Measurements from ENCODE around the gene TMEM263. TPM values are rescaled to one million over a fixed set of nuclear protein-coding genes. Genes with fewer than 3 reads are reported as not detected.
"Not testable (repeated sequence)": the region's sequence is repeated elsewhere in the genome, so short reads cannot be mapped to it uniquely, and the experiment has no call there.

Gene TMEM263
- total and polyA plus RNA-seq, 3 experiments from 2014 or later, result 22.7 to 25.3 (median 24.9) TPM

GRCh38 chr12:106914796-106915634 lies 40.7 kb upstream of the TMEM263 start:
- H3K27ac ChIP-seq (ENCODE audit: low read depth, low read length), result no peak overlapping the region
- POLR2A ChIA-PET, result no interaction called here
- Mint-ChIP-seq H3K27ac (peak overlapping the region in 6 of 8 donors; percentile 23 to 82 (median 64)), H3K4me3 (peak overlapping the region in 2 of 7 donors; percentile 19 to 28), H3K36me3 (no peaks in the 10 kb centered on the region), H3K4me1 (peaks cover 24 to 26% (median 25%) of the 10 kb centered on the region in 3 donors), H3K27me3 (peaks cover 0 to 3% of the 10 kb centered on the region in 2 donors), H3K9me3 (no peaks in the 10 kb centered on the region)
- H3K4me3 ChIP-seq (ENCODE audit: low read length), result no peak overlapping the region
- H3K9me3 ChIP-seq (ENCODE audit: low read length), result no peaks in the 10 kb centered on the region
- CTCF ChIA-PET, result interaction anchor here (0.8 kb wide), 1 partner anchor 40 kb away, joined by 3 read pairs; no protein-coding TSS in a partner anchor
- H3K27me3 ChIP-seq (ENCODE audit: insufficient read depth, low read length, poor library complexity, severe bottlenecking), result no peaks in the 10 kb centered on the region
- no peak for DNase-seq
- peaks cover 17% of the 10 kb centered on the region for H3K4me1 ChIP-seq (ENCODE audit: insufficient read depth, low read length)
- no peaks in the 10 kb centered on the region for H3K36me3 ChIP-seq (ENCODE audit: insufficient read depth, low read length)

GRCh38 chr12:106915635-106916026 lies 40.1 kb upstream of the TMEM263 start:
- Histone ChIP-seq H3K36me3 (ENCODE audit: insufficient read depth, low read length) (no peaks in the 10 kb centered on the region), H3K9me3 (ENCODE audit: low read length) (no peaks in the 10 kb centered on the region), H3K4me1 (ENCODE audit: insufficient read depth, low read length) (peaks cover 10% of the 10 kb centered on the region), H3K27ac (ENCODE audit: low read depth, low read length) (no peak overlapping the region), H3K27me3 (ENCODE audit: insufficient read depth, low read length, poor library complexity, severe bottlenecking) (no peaks in the 10 kb centered on the region), H3K4me3 (ENCODE audit: low read length) (no peak overlapping the region)
- Mint-ChIP-seq H3K27ac (peak overlapping the region in 4 of 8 donors; percentile 24 to 82 (median 34)), H3K4me1 (peaks cover 18 to 20% (median 19%) of the 10 kb centered on the region in 3 donors), H3K36me3 (no peaks in the 10 kb centered on the region), H3K4me3 (no peak overlapping the region), H3K9me3 (no peaks in the 10 kb centered on the region), H3K27me3 (peaks cover 0 to 5% of the 10 kb centered on the region in 2 donors)
- CTCF ChIA-PET, result interaction anchor here (0.8 kb wide), 1 partner anchor 40 kb away, joined by 3 read pairs; no protein-coding TSS in a partner anchor
- DNase-seq, result no peak
- POLR2A ChIA-PET, result no interaction called here

GRCh38 chr12:106917503-106917902 lies 38.2 kb upstream of the TMEM263 start:
- no peaks in the 10 kb centered on the region for H3K27me3 ChIP-seq (ENCODE audit: insufficient read depth, low read length, poor library complexity, severe bottlenecking)
- H3K36me3 ChIP-seq (ENCODE audit: insufficient read depth, low read length), result no peaks in the 10 kb centered on the region
- Mint-ChIP-seq H3K27ac (no peak overlapping the region), H3K9me3 (no peaks in the 10 kb centered on the region), H3K4me1 (peaks cover 13 to 15% (median 14%) of the 10 kb centered on the region in 3 donors), H3K36me3 (no peaks in the 10 kb centered on the region), H3K27me3 (peaks cover 0 to 7% of the 10 kb centered on the region in 2 donors), H3K4me3 (no peak overlapping the region)
- CTCF ChIA-PET, result no interaction called here
- H3K9me3 ChIP-seq (ENCODE audit: low read length), result no peaks in the 10 kb centered on the region
- no peak overlapping the region for H3K27ac ChIP-seq (ENCODE audit: low read depth, low read length)
- POLR2A ChIA-PET, result no interaction called here
- H3K4me1 ChIP-seq (ENCODE audit: insufficient read depth, low read length), result peaks cover 8% of the 10 kb centered on the region
- H3K4me3 ChIP-seq (ENCODE audit: low read length), result no peak overlapping the region
- no peak for DNase-seq

GRCh38 chr12:106918746-106919145 lies 37.0 kb upstream of the TMEM263 start:
- Mint-ChIP-seq H3K36me3 (peaks cover 0 to under 1% (median 0%) of the 10 kb centered on the region in 3 donors), H3K4me3 (no peak overlapping the region), H3K27ac (no peak overlapping the region), H3K27me3 (peaks cover 0 to 14% of the 10 kb centered on the region in 2 donors), H3K9me3 (no peaks in the 10 kb centered on the region), H3K4me1 (peaks cover 13 to 15% (median 14%) of the 10 kb centered on the region in 3 donors)
- ChIA-PET POLR2A (no interaction called here), CTCF (no interaction called here)
- Histone ChIP-seq H3K27me3 (ENCODE audit: insufficient read depth, low read length, poor library complexity, severe bottlenecking) (no peaks in the 10 kb centered on the region), H3K27ac (ENCODE audit: low read depth, low read length) (no peak overlapping the region), H3K36me3 (ENCODE audit: insufficient read depth, low read length) (no peaks in the 10 kb centered on the region), H3K4me3 (ENCODE audit: low read length) (no peak overlapping the region), H3K4me1 (ENCODE audit: insufficient read depth, low read length) (peaks cover 8% of the 10 kb centered on the region), H3K9me3 (ENCODE audit: low read length) (no peaks in the 10 kb centered on the region)
- no peak for DNase-seq

GRCh38 chr12:106919910-106920544 lies 35.7 kb upstream of the TMEM263 start:
- ChIA-PET CTCF (interaction anchor here (0.8 to 1.4 kb wide), 9 partner anchors 10 to 563 kb away, joined by 3 to 5 read pairs (median 3); partner anchors contain the start of gene POLR3B), POLR2A (no interaction called here)
- Histone ChIP-seq H3K36me3 (ENCODE audit: insufficient read depth, low read length) (no peaks in the 10 kb centered on the region), H3K9me3 (ENCODE audit: low read length) (no peaks in the 10 kb centered on the region), H3K4me3 (ENCODE audit: low read length) (no peak overlapping the region), H3K27me3 (ENCODE audit: insufficient read depth, low read length, poor library complexity, severe bottlenecking) (no peaks in the 10 kb centered on the region), H3K4me1 (ENCODE audit: insufficient read depth, low read length) (peaks cover 3% of the 10 kb centered on the region), H3K27ac (ENCODE audit: low read depth, low read length) (no peak overlapping the region)
- peaks cover 0 to 19% of the 10 kb centered on the region in 2 donors for H3K27me3 Mint-ChIP-seq
- no peak overlapping the region for H3K27ac Mint-ChIP-seq
- peaks cover 0 to 3% (median 0%) of the 10 kb centered on the region in 5 donors for H3K9me3 Mint-ChIP-seq
- H3K4me3 Mint-ChIP-seq, result no peak overlapping the region
- peaks cover 0 to 6% (median 2%) of the 10 kb centered on the region in 3 donors for H3K36me3 Mint-ChIP-seq
- peak in 2 of 5 donors; percentile 15 to 31 for DNase-seq
- H3K4me1 Mint-ChIP-seq, result peaks cover 8 to 9% (median 9%) of the 10 kb centered on the region in 3 donors

- CTCF ChIA-PET, result interaction anchor here (1.3 kb wide), 2 partner anchors 542 to 564 kb away, joined by 5 to 6 read pairs; partner anchors contain the start of gene POLR3B
- H3K4me1 Mint-ChIP-seq; H3K4me1 ChIP-seq (ENCODE audit: insufficient read depth, low read length); H3K4me3 ChIP-seq (ENCODE audit: low read length); DNase-seq; H3K4me3 Mint-ChIP-seq; H3K36me3 Mint-ChIP-seq; POLR2A ChIA-PET; H3K9me3 ChIP-seq (ENCODE audit: low read length); H3K9me3 Mint-ChIP-seq; H3K27ac Mint-ChIP-seq; H3K36me3 ChIP-seq (ENCODE audit: insufficient read depth, low read length); H3K27ac ChIP-seq (ENCODE audit: low read depth, low read length); H3K27me3 ChIP-seq (ENCODE audit: insufficient read depth, low read length, poor library complexity, severe bottlenecking): not testable (repeated sequence)
- H3K27me3 Mint-ChIP-seq, result peaks cover 0 to 19% of the 10 kb centered on the region in 2 donors
These were observed 33.7 kb upstream of the TMEM263 start for GRCh38 chr12:106921976-106922375.

- H3K4me1 ChIP-seq (ENCODE audit: insufficient read depth, low read length); H3K36me3 Mint-ChIP-seq; H3K27ac ChIP-seq (ENCODE audit: low read depth, low read length); H3K27me3 ChIP-seq (ENCODE audit: insufficient read depth, low read length, poor library complexity, severe bottlenecking); H3K36me3 ChIP-seq (ENCODE audit: insufficient read depth, low read length); H3K4me3 Mint-ChIP-seq; H3K9me3 Mint-ChIP-seq; DNase-seq; H3K9me3 ChIP-seq (ENCODE audit: low read length); H3K4me1 Mint-ChIP-seq; CTCF ChIA-PET; H3K4me3 ChIP-seq (ENCODE audit: low read length); POLR2A ChIA-PET; H3K27ac Mint-ChIP-seq: not testable (repeated sequence)
- H3K27me3 Mint-ChIP-seq, result peaks cover 0 to 27% of the 10 kb centered on the region in 2 donors
These were observed 32.1 kb upstream of the TMEM263 start for GRCh38 chr12:106923594-106923993.

GRCh38 chr12:106924268-106924861 lies 31.3 kb upstream of the TMEM263 start:
- POLR2A ChIA-PET, result no interaction called here
- H3K9me3 Mint-ChIP-seq, result peaks cover 0 to 3% (median 0%) of the 10 kb centered on the region in 5 donors
- Histone ChIP-seq H3K36me3 (ENCODE audit: insufficient read depth, low read length) (no peaks in the 10 kb centered on the region), H3K9me3 (ENCODE audit: low read length) (no peaks in the 10 kb centered on the region), H3K4me3 (ENCODE audit: low read length) (no peak overlapping the region), H3K4me1 (ENCODE audit: insufficient read depth, low read length) (no peaks in the 10 kb centered on the region), H3K27me3 (ENCODE audit: insufficient read depth, low read length, poor library complexity, severe bottlenecking) (no peaks in the 10 kb centered on the region), H3K27ac (ENCODE audit: low read depth, low read length) (no peak overlapping the region)
- H3K27me3 Mint-ChIP-seq, result peaks cover 0 to 32% of the 10 kb centered on the region in 2 donors
- peaks cover 0 to 6% (median 2%) of the 10 kb centered on the region in 3 donors for H3K36me3 Mint-ChIP-seq
- H3K4me1 Mint-ChIP-seq, result no peaks in the 10 kb centered on the region
- DNase-seq, result no peak
- H3K4me3 Mint-ChIP-seq, result no peak overlapping the region
- peak overlapping the region in 1 of 8 donors; percentile 22 for H3K27ac Mint-ChIP-seq
- CTCF ChIA-PET, result no interaction called here
